Heart left ventricle (tissue), 16 donors: ENCODE measurements around the gene NPPC. TPM values are rescaled to one million over a fixed set of nuclear protein-coding genes. Genes with fewer than 3 reads are reported as not detected.
A peak's percentile ranks its signal among the peaks of the same experiment; 100 is the strongest.

Experiments
- ATAC-seq, 4 donors: fragments of 200-7000 bp; cut with Tn5 transposase; one replicate each; pipeline ENCODE4 v1.9.1; 2020 to 2022; ENCODE audit warnings: moderate library complexity in 4 of 4, mild to moderate bottlenecking in 3 of 4, moderate number of reproducible peaks in 1 of 4
- DNase-seq, 5 donors: peaks; one replicate each; pipeline ENCODE4 v3.0.0-alpha.2; 2020
- H3K27ac ChIP-seq, 12 donors: fragments of 200-600 bp; sonication (generic) in 4 of 12; one replicate each; pipeline versions ENCODE4 v1.5.0 to v1.8.0; 2016 to 2022; ENCODE audit warnings: mild to moderate bottlenecking in 2 of 12
- H3K27me3 ChIP-seq, 9 donors: fragments of 200-600 bp; sonication (generic) in 2 of 9; one replicate each; pipeline versions ENCODE4 v1.5.1 to v1.8.0; 2016 to 2022; ENCODE audit warnings: mild to moderate bottlenecking in 3 of 9
- H3K36me3 ChIP-seq, 9 donors: fragments of 200-600 bp; sonication (generic) in 2 of 9; one replicate each; pipeline versions ENCODE4 v1.5.0 to v1.8.0; 2018 to 2022; ENCODE audit warnings: mild to moderate bottlenecking in 2 of 9
- H3K4me1 ChIP-seq, 12 donors: fragments of 200-600 bp; sonication (generic) in 4 of 12; one replicate each; pipeline versions ENCODE4 v1.5.0 to v1.8.0; 2016 to 2022; ENCODE audit warnings: mild to moderate bottlenecking in 3 of 12
- H3K4me3 ChIP-seq, 12 donors: fragments of 200-600 bp; sonication (generic) in 4 of 12; one replicate each; pipeline versions ENCODE4 v1.5.0 to v1.8.0; 2017 to 2022; ENCODE audit warnings: mild to moderate bottlenecking in 9 of 12, moderate library complexity in 4 of 12
- H3K9me3 ChIP-seq, 12 donors: fragments of 200-600 bp; sonication (generic) in 4 of 12; one replicate each; pipeline versions ENCODE4 v1.5.0 to v1.8.0; 2016 to 2022; ENCODE audit warnings: mild to moderate bottlenecking in 1 of 12
- POLR2A ChIP-seq, 2 donors: fragments of 450-650 bp; IDR thresholded peaks; one replicate each; pipeline ENCODE4 v1.6.1; 2017; ENCODE audit warnings: antibody characterized with exemption in 2 of 2, mild to moderate bottlenecking in 2 of 2, moderate library complexity in 2 of 2
- whole genome bisulfite sequencing, 4 donors: extraction: QIAGEN DNeasy Blood & Tissue Kit in 2 of 4; methylation state at CpG; one replicate each; pipeline versions ENCODE4 v1.1.5 to v1.1.7; 2013 to 2018; 5-methylcytosine and 5-hydroxymethylcytosine counted together
- intact Hi-C, 10 donors: fragments of 100-400 bp; cut with DNase I; formaldehyde crosslinking; loops; one replicate each; pipeline versions ENCODE4 v1.11.1 to v1.14.2; 2022
- polyA plus RNA-seq, 2 donors: library from polyadenylated mRNA; stranded (reverse); fragments of 200-250 nt; gene quantifications; one replicate each; pipeline ENCODE4 v1.2.3, GENCODE V29; 2013
- total RNA-seq, 9 donors: library from RNA; depleted of rRNA in 2 of 9; stranded (reverse); fragments of >200 nt in 2 of 9; fragmentation: NEBNext Ultra II Directional in 3 of 9; extraction: Animal tissue kit (Norgen Biotek cat#: 25700) in 3 of 9; gene quantifications; one replicate each; pipeline versions ENCODE4 v1.1.0 to v1.2.4, GENCODE V29; 2016 to 2023
- TF ChIP-seq, protein P1 (sequence below), 12 donors: fragments of 200-600 bp; sonication (generic) in 4 of 12; IDR thresholded peaks; one replicate each; pipeline versions ENCODE4 v1.5.0 to v1.8.0; 2018 to 2022; ENCODE audit warnings: antibody characterized with exemption in 12 of 12, mild to moderate bottlenecking in 5 of 12
- donor health status: ischemic (EF 13 %, LVEDD 7.1; RV severe dilation, severe dysfunction).
- donor health status: healthy with polysubstance abuse.
- donor health status: DM: no; HTN: yes; CAD: no.
- donor health status: DM: no; HTN: no; CAD: no.
- donor health status: ischemic (EF 25% LVEDD 6.9; RV normal size, moderate dysfunction).
- donor health status: ischemic (EF 25% LVEDD 5.7; RV mildly dilated, moderate dysfunction).
- donor health status: healthy.
- donor health status: DM: yes; HTN: yes; CAD: no.
- donor health status: ischemic (EF 35%, LVEDD 5.7; RV mildly dilated, moderate dysfunction).
- donor health status: nonischemic (EF 11% LVEDD 7.7; RV severe dilation, severe dysfunction).
- donor health status: DM: yes; HTN: yes; CAD: no.
- donor health status: PGD.
- donor health status: ischemic (EF 29% LVEDD 5.4; RV normal size, mild dysfunction).
- donor health status: nonischemic (EF 23%, LVEDD 6.1; RV moderate dilation, normal function).

Gene NPPC
- total and polyA plus RNA-seq, 11 donors: 0.42 to 7.0 (median 1.7) TPM; not detected in 2

DNA sequence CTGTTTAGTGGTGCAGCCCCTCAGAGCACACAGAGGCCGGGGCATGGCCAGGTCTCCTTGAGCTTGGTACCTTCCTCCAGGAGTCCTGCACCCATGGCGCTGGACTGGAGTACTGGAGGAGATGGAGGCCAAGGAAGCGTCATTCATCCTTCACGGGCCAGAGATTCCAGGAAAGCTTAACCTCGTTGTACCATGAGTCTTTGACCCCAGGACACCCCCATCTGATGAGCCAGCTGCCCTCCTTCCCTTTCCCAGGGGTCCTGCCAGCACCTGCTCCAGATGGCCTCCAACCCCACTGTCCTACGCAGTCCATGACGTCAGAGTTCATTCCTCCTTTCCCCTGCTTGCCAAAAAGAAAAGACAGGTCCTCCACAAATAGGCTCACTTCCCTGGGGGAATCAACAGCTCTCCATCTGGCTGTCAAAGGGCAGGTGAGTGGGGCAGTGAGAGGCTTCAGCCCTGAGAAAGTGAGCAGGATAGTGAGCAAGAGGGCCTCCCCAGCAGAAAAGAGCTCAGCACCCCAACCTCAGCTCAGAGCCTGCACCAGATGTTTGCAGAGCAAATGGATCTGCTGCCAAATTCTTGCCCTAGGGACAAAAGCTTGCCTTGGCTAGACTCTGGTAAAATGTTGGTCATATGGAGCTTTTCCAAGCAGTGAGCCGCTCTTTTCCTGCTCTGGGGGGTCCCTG lies 4.5 kb upstream of the NPPC start:
- intact Hi-C loops: loop anchor here in 1 of 10 donors (5.0 kb wide), 2 partner anchors 57 to 97 kb away; no protein-coding TSS in a partner anchor
- peak overlapping the region in 8 of 12 donors; percentile 34 to 78 (median 66) for H3K27ac ChIP-seq
- DNase-seq (peak; percentile 65 to 78 (median 75)), ATAC-seq (peak; percentile 32 to 66 (median 54))
- peaks cover 3 to 49% (median 21%) of the 10 kb centered on the region in 12 donors for H3K4me1 ChIP-seq
- no peak overlapping the region for H3K4me3 ChIP-seq
- peaks cover 5 to 38% (median 18%) of the 10 kb centered on the region in 9 donors for H3K27me3 ChIP-seq
- H3K36me3 ChIP-seq: no peaks in the 10 kb centered on the region
- no peaks in the 10 kb centered on the region for H3K9me3 ChIP-seq
- TF ChIP-seq, protein P1, sequence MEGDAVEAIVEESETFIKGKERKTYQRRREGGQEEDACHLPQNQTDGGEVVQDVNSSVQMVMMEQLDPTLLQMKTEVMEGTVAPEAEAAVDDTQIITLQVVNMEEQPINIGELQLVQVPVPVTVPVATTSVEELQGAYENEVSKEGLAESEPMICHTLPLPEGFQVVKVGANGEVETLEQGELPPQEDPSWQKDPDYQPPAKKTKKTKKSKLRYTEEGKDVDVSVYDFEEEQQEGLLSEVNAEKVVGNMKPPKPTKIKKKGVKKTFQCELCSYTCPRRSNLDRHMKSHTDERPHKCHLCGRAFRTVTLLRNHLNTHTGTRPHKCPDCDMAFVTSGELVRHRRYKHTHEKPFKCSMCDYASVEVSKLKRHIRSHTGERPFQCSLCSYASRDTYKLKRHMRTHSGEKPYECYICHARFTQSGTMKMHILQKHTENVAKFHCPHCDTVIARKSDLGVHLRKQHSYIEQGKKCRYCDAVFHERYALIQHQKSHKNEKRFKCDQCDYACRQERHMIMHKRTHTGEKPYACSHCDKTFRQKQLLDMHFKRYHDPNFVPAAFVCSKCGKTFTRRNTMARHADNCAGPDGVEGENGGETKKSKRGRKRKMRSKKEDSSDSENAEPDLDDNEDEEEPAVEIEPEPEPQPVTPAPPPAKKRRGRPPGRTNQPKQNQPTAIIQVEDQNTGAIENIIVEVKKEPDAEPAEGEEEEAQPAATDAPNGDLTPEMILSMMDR (IDR thresholded peaks at IDR 0.05): no peak
- no peak for TF ChIP-seq POLR2A (IDR thresholded peaks at IDR 0.05)
- 65 to 73% (median 71%) methylated on average over 7 to 8 of the region's 8 CpGs for WGBS, 4 donors

DNA sequence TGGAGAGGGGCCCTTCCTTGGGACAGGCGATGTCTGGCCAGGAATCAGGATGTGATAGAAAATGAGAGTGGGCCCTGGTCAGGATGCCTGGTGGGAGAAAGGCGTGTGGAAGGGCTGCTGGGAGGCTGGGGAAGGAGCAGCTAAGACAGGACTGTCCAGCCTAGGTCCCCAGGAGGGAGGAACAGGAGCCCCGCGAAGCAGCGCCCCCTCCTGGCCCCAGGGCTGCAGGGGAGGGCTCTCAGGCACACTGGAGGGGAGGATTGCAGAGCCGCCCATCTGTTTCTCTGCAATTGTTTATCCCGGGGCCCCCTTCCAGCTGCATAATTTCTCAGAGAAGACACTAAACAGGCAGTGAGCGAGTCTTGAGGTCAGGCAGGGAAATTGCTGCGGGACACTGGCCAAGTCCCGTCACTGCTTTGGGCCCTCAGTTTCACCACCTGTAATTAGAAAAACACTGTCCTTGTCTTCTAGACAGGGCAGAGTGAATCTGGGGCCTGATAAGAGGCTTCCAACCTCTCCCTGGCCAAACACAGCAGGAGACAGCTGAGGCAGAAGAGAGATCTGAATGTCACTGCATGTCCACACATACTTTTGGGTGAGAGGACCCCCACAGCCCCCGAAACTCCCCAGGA lies 3.9 kb upstream of the NPPC start:
- intact Hi-C loops: loop anchor here in 7 of 10 donors (5.0 kb wide), 5 partner anchors 57 to 512 kb away; no protein-coding TSS in a partner anchor
- Histone ChIP-seq H3K4me1 (peaks cover 4 to 52% (median 25%) of the 10 kb centered on the region in 12 donors), H3K27me3 (peaks cover 9 to 43% (median 24%) of the 10 kb centered on the region in 9 donors), H3K9me3 (no peaks in the 10 kb centered on the region), H3K4me3 (no peak overlapping the region), H3K36me3 (no peaks in the 10 kb centered on the region), H3K27ac (peak overlapping the region in 6 of 12 donors; percentile 3 to 78 (median 64))
- peak; percentile 8 to 42 (median 22) for ATAC-seq
- TF ChIP-seq, protein P1 (IDR thresholded peaks at IDR 0.05): peak in 8 of 12 donors; percentile 17 to 47 (median 31)
- TF ChIP-seq POLR2A (IDR thresholded peaks at IDR 0.05): no peak
- WGBS, 4 donors: 35 to 46% (median 39%) methylated on average over 10 to 11 of the region's 11 CpGs
- DNase-seq: peak; percentile 66 to 84 (median 76)

DNA sequence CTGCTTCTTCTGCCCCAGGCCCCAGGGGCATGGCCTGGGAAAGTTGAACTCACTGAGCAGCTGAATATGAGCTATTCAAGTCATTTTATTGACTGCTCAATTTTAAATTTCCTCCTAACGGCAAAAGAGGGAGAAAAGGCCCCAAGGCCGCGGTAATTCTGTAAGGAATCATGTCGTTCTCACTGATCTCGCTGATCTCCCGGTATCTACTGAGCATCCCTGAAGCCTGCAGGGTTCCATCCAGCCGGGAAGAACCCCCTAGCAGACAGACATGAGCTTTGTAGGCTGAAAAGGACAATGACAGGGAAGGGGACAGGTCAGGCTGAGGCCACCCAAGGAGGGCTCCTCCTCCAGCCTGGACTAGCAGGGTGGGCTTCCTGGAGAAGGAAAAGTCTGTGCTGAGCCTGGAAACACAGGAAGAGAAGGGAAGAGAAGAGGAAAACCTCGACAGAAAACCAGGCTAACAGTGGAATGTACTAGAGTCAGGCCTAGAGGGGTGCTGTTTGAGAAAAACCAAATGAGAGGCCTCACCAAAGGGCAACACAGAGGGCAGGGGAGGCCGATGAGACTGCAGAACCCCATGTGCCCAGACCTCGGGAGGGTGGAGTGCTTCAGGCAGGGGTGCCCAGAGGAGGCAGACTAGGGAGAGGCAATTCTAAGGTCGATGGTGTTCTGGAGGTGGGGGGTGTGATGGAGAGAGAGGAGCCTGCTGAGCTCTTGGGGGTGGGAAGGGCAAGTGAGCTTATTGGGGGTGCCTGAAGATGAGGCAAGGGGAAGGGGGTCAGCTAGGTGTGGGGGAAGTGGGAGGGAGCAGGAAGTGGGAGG lies 2.9 kb upstream of the NPPC start:
- Histone ChIP-seq H3K27ac (peak overlapping the region in 5 of 12 donors; percentile 3 to 78 (median 58)), H3K27me3 (peaks cover 9 to 53% (median 34%) of the 10 kb centered on the region in 9 donors), H3K4me1 (peaks cover 4 to 48% (median 21%) of the 10 kb centered on the region in 12 donors), H3K4me3 (no peak overlapping the region), H3K36me3 (no peaks in the 10 kb centered on the region), H3K9me3 (no peaks in the 10 kb centered on the region)
- intact Hi-C loops: loop anchor here in 6 of 10 donors (5.0 kb wide), 3 partner anchors 213 to 513 kb away; no protein-coding TSS in a partner anchor
- WGBS, 4 donors: 75 to 83% (median 78%) methylated on average over 11 of the region's 11 CpGs
- TF ChIP-seq, protein P1 (IDR thresholded peaks at IDR 0.05): no peak
- TF ChIP-seq POLR2A (IDR thresholded peaks at IDR 0.05): no peak
- ATAC-seq (no peak), DNase-seq (no peak)
